SK-N-SH treated with all-trans-retinoic acid at 6 μM for 48 hours (cell line): ENCODE data around the gene XAGE1A.
"Not testable (repeated sequence)": the region's sequence is repeated elsewhere in the genome, so short reads cannot be mapped to it uniquely, and the experiment has no call there.

Experiments
- ATAC-seq: fragments of 200-7000 bp; cut with Tn5 transposase; 3 replicates; pipeline ENCODE4 v1.9.1; 2020; ENCODE audit warnings: mild to moderate bottlenecking, moderate library complexity
- ARNTL ChIP-seq: fragments of 450-650 bp; formaldehyde crosslinking; IDR thresholded peaks from 2 replicates; pipeline ENCODE4 v1.5.0; 2020; ENCODE audit warnings: low read depth, mild to moderate bottlenecking, moderate library complexity, borderline replicate concordance
- BACH2 ChIP-seq: fragments of 250-450 bp; sonication (Bioruptor Pico); IDR thresholded peaks from 2 replicates; pipeline ENCODE4 v1.9.0; 2021; ENCODE audit warnings: mild to moderate bottlenecking, borderline replicate concordance
- CSDC2 ChIP-seq: fragments of 250-450 bp; sonication (Bioruptor Pico); IDR thresholded peaks from 2 replicates; pipeline ENCODE4 v1.5.0; 2020; ENCODE audit warnings: mild to moderate bottlenecking, moderate library complexity
- CSRNP3 ChIP-seq: fragments of 250-450 bp; sonication (Bioruptor Pico); IDR thresholded peaks from 2 replicates; pipeline ENCODE4 v1.5.1; 2021; ENCODE audit warnings: mild to moderate bottlenecking, moderate library complexity
- ESRRG ChIP-seq: fragments of 250-450 bp; sonication (Bioruptor Pico); IDR thresholded peaks from 2 replicates; pipeline ENCODE4 v1.6.1; 2021; ENCODE audit warnings: mild to moderate bottlenecking
- GLIS3 ChIP-seq: fragments of 250-450 bp; sonication (Bioruptor Pico); IDR thresholded peaks from 2 replicates; pipeline ENCODE4 v1.5.0; 2020; ENCODE audit warnings: mild to moderate bottlenecking, moderate library complexity
- ISL1 ChIP-seq: fragments of 250-450 bp; sonication (Bioruptor Pico); IDR thresholded peaks from 2 replicates; pipeline ENCODE4 v2.1.2; 2022; ENCODE audit warnings: mild to moderate bottlenecking, moderate library complexity
- PATZ1 ChIP-seq: fragments of 250-450 bp; sonication (Bioruptor Pico); IDR thresholded peaks from 2 replicates; pipeline ENCODE4 v1.8.0; 2020; ENCODE audit warnings: mild to moderate bottlenecking, moderate library complexity, borderline replicate concordance
- POU6F1 ChIP-seq: fragments of 250-450 bp; sonication (Bioruptor Pico); IDR thresholded peaks from 2 replicates; pipeline ENCODE4 v1.8.0; 2021; ENCODE audit warnings: low read depth, mild to moderate bottlenecking, moderate library complexity, borderline replicate concordance
- PPARA ChIP-seq: fragments of 250-450 bp; sonication (Bioruptor Pico); IDR thresholded peaks from 2 replicates; pipeline ENCODE4 v1.5.0; 2020; ENCODE audit warnings: mild to moderate bottlenecking, borderline replicate concordance
- RARB ChIP-seq: fragments of 250-450 bp; sonication (Bioruptor Pico); IDR thresholded peaks from 2 replicates; pipeline ENCODE4 v1.8.0; 2021; ENCODE audit warnings: mild to moderate bottlenecking, moderate library complexity
- SNAI2 ChIP-seq: fragments of 250-450 bp; sonication (Bioruptor Pico); IDR thresholded peaks from 2 replicates; pipeline ENCODE4 v1.5.0; 2020; ENCODE audit warnings: mild to moderate bottlenecking, moderate library complexity
- TCF4 ChIP-seq: fragments of 250-450 bp; sonication (Bioruptor Pico); IDR thresholded peaks from 2 replicates; pipeline ENCODE4 v1.8.0; 2021; ENCODE audit warnings: mild to moderate bottlenecking, moderate library complexity, borderline replicate concordance
- TOX ChIP-seq: fragments of 250-450 bp; sonication (Bioruptor Pico); IDR thresholded peaks from 2 replicates; pipeline ENCODE4 v1.8.0; 2021; ENCODE audit warnings: mild to moderate bottlenecking, moderate library complexity, borderline replicate concordance
- TSHZ2 ChIP-seq: fragments of 250-450 bp; sonication (Bioruptor Pico); IDR thresholded peaks from 2 replicates; pipeline ENCODE4 v1.5.0; 2020; ENCODE audit warnings: mild to moderate bottlenecking, moderate library complexity
- ZC3H10 ChIP-seq: fragments of 250-450 bp; sonication (Bioruptor Pico); IDR thresholded peaks from 2 replicates; pipeline ENCODE4 v1.5.1; 2021; ENCODE audit warnings: mild to moderate bottlenecking, moderate library complexity
- ZFP30 ChIP-seq: fragments of 450-650 bp; formaldehyde crosslinking; IDR thresholded peaks from 2 replicates; pipeline ENCODE4 v1.5.0; 2022; ENCODE audit warnings: mild to moderate bottlenecking, moderate library complexity
- ZNF70 ChIP-seq: fragments of 450-650 bp; formaldehyde crosslinking; IDR thresholded peaks from 2 replicates; pipeline ENCODE4 v1.5.0; 2020; ENCODE audit warnings: mild to moderate bottlenecking, moderate library complexity
- ZNF8 ChIP-seq: fragments of 450-650 bp; formaldehyde crosslinking; IDR thresholded peaks from 2 replicates; pipeline ENCODE4 v1.5.0; 2020; ENCODE audit warnings: mild to moderate bottlenecking, moderate library complexity

The XAGE1A gene

GRCh38 chrX:52495545-52496418 lies at the start of gene XAGE1A:
TSS of gene XAGE1A (plus strand) at chrX:52495808. CDS start at chrX:52497362, 1,554 bp downstream.
- ATAC-seq: peak; percentile 64

- not testable (repeated sequence) for ATAC-seq
Observed at GRCh38 chrX:52452031-52452430, 43.6 kb upstream of the XAGE1A start.

- ATAC-seq: not testable (repeated sequence)
Observed at GRCh38 chrX:52471301-52471700, 24.3 kb upstream of the XAGE1A start.

- ATAC-seq: not testable (repeated sequence)
Observed at GRCh38 chrX:52496419-52496772, 788 bp downstream of the XAGE1A start.

- ATAC-seq: peak; percentile 81
Observed at GRCh38 chrX:52501362-52501761, 5.8 kb downstream of the XAGE1A start.

- ATAC-seq: no peak
- TF ChIP-seq CSDC2 (CRISPR knock-in tag) (no peak), CSRNP3 (no peak), TOX (CRISPR knock-in tag) (no peak), ISL1 (CRISPR knock-in tag) (no peak), TSHZ2 (no peak), RARB (CRISPR knock-in tag) (no peak), PPARA (CRISPR knock-in tag) (no peak), BACH2 (CRISPR knock-in tag) (no peak), TCF4 (no peak), ZNF70 (no peak), ESRRG (no peak), SNAI2 (CRISPR knock-in tag) (no peak), ZNF8 (no peak), ZC3H10 (CRISPR knock-in tag) (no peak), POU6F1 (CRISPR knock-in tag) (no peak), PATZ1 (CRISPR knock-in tag) (no peak), GLIS3 (CRISPR knock-in tag) (no peak), ARNTL (CRISPR knock-in tag) (no peak), ZFP30 (CRISPR knock-in tag) (no peak)
Observed at GRCh38 chrX:52504551-52504950, 8.9 kb downstream of the XAGE1A start.
